ENCODE data around the gene TSPAN9. TPM values are rescaled to one million over a fixed set of nuclear protein-coding genes. Genes with fewer than 3 reads are reported as not detected.

TSPAN9 gene
- total and polyA plus RNA-seq, 2 of the 4 experiments (the other 2 are of a cell fraction), result 17.7 to 39.1 TPM

GRCh38 chr12:3231399-3231876 lies 154.3 kb downstream of the TSPAN9 start:
- BruUV-seq (replicated peaks), result no TSS peak
- Histone ChIP-seq H2BK20ac (ENCODE audit: low read depth, low read length) (no peak overlapping the region), H4K91ac (ENCODE audit: insufficient read depth, low read depth, low read length) (no peak overlapping the region), H3K9ac (ENCODE audit: low read depth, low read length) (no peak overlapping the region), H3K27me3 (ENCODE audit: control insufficient read depth, insufficient read depth, low read length) (no peaks in the 10 kb centered on the region), H2BK120ac (ENCODE audit: low read depth, low read length) (no peak overlapping the region), H3K4ac (ENCODE audit: low read depth, low read length) (no peak overlapping the region; the same call in 1 of the 2 replicates), H4K8ac (ENCODE audit: low read depth in 2 of 2, low read length in 2 of 2) (no peak overlapping the region), H3K36me3 (ENCODE audit: control insufficient read depth, insufficient read depth, low read length) (no peaks in the 10 kb centered on the region), H4K20me1 (ENCODE audit: insufficient read depth, low read length) (peaks cover 3% of the 10 kb centered on the region; the same call in 1 of the 2 replicates), H3K9me3 (ENCODE audit: control insufficient read depth, insufficient read depth, low read length) (peaks cover 4% of the 10 kb centered on the region), H3K79me1 (ENCODE audit: low read depth in 1 of 2, low read length in 2 of 2) (peaks cover 4% of the 10 kb centered on the region in 2 experiments; a peak in 2 of 4 replicates), H3K23ac (ENCODE audit: low read depth, low read length) (no peak overlapping the region), H3K14ac (replicated peaks; ENCODE audit: low read depth, low read length) (no peak overlapping the region), H2AK9ac (replicated peaks; ENCODE audit: low read depth, low read length, poor library complexity) (no peak overlapping the region), H3K18ac (ENCODE audit: low read depth, low read length) (no peak overlapping the region), H3K4me2 (ENCODE audit: low read depth, low read length) (no peak overlapping the region), H3K4me3 (ENCODE audit: insufficient read depth, low read depth, low read length) (no peak overlapping the region), H4K5ac (ENCODE audit: low read depth, low read length) (no peak overlapping the region), H3K27ac (ENCODE audit: insufficient read depth, low read length) (no peak overlapping the region), H3K9me1 (ENCODE audit: insufficient read depth, low read length) (0 out of 2 replicates have a peak, but pooled peaks cover 6% of the 10 kb centered on the region), H2BK15ac (ENCODE audit: low read depth, low read length) (no peak overlapping the region), H3K4me1 (ENCODE audit: control insufficient read depth, insufficient read depth, low read length) (peaks cover 9% of the 10 kb centered on the region; the same call in 1 of the 2 replicates), H2AK5ac (ENCODE audit: low read depth, low read length) (peak overlapping the region; percentile 51; the same call in 1 of the 2 replicates), H2BK5ac (ENCODE audit: low read depth, low read length, poor library complexity, severe bottlenecking) (no peak overlapping the region), H2AFZ (replicated peaks; ENCODE audit: low read length, poor library complexity) (peak overlapping the region; percentile 1), H3K56ac (ENCODE audit: extremely low read depth, insufficient read depth, low read length) (no peak overlapping the region)
- DNase-seq, result no peak
- peak; percentile 3; the same call in 1 of the 2 replicates for ATAC-seq (ENCODE audit: low read depth)
- intact Hi-C loops (cut with micrococcal nuclease) (no loop called here), dilution Hi-C loops (cut with HindIII; ENCODE audit: low sequenced_read_pairs, unreplicated experiment) (no loop called here), in situ Hi-C loops (cut with MboI; ENCODE audit: low sequenced_read_pairs) (no loop called here)
- TF ChIP-seq POLR2A (IDR thresholded peaks at IDR 0.05; ENCODE audit: low read depth, low read length) (no peak), MAFK (IDR thresholded peaks at IDR 0.05; ENCODE audit: low read depth, low read length) (no peak), RFX5 (IDR thresholded peaks at IDR 0.05; ENCODE audit: low read depth, low read length) (no peak), MAZ (IDR thresholded peaks at IDR 0.05; ENCODE audit: borderline replicate concordance, low read depth, low read length) (no peak), BHLHE40 (IDR thresholded peaks at IDR 0.05; ENCODE audit: low read depth, low read length) (no peak), USF2 (IDR thresholded peaks at IDR 0.05; ENCODE audit: low read depth, low read length) (no peak), NFE2L2 (IDR thresholded peaks at IDR 0.05; ENCODE audit: low read depth, low read length) (no peak)
- TF ChIP-seq, protein P1, sequence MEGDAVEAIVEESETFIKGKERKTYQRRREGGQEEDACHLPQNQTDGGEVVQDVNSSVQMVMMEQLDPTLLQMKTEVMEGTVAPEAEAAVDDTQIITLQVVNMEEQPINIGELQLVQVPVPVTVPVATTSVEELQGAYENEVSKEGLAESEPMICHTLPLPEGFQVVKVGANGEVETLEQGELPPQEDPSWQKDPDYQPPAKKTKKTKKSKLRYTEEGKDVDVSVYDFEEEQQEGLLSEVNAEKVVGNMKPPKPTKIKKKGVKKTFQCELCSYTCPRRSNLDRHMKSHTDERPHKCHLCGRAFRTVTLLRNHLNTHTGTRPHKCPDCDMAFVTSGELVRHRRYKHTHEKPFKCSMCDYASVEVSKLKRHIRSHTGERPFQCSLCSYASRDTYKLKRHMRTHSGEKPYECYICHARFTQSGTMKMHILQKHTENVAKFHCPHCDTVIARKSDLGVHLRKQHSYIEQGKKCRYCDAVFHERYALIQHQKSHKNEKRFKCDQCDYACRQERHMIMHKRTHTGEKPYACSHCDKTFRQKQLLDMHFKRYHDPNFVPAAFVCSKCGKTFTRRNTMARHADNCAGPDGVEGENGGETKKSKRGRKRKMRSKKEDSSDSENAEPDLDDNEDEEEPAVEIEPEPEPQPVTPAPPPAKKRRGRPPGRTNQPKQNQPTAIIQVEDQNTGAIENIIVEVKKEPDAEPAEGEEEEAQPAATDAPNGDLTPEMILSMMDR (conservative IDR thresholded peaks at IDR 0.05; ENCODE audit: low read depth, low read length), result no peak
- CTCF ChIA-PET, result no interaction called here
- POLR2A ChIA-PET (ENCODE audit: unreplicated experiment), result no interaction called here
- 75% methylated on average over 6 of the region's 19 CpGs; no CpG with 5 or more reads in 1 of the 2 experiments for WGBS, 2 experiments (ENCODE audit: extremely low coverage in 2 of 2, insufficient read length in 1 of 2)
